Ascending aorta (tissue), 2 donors: ENCODE measurements around the gene NKAIN4. TPM values are rescaled to one million over a fixed set of nuclear protein-coding genes. Genes with fewer than 3 reads are reported as not detected.

Experiments
- DNase-seq, 2 donors: peaks; one replicate each; pipeline ENCODE4 v3.0.0-alpha.2; 2019; ENCODE audit warnings: low spot score in 2 of 2
- H3K27ac ChIP-seq, 2 donors: fragments of 200-600 bp; sonication (generic); one replicate each; pipeline ENCODE4 v1.5.1; 2016 to 2017; ENCODE audit warnings: mild to moderate bottlenecking in 1 of 2
- H3K27me3 ChIP-seq: fragments of 200-600 bp; sonication (generic); one replicate; pipeline ENCODE4 v1.5.1; 2017
- H3K36me3 ChIP-seq, 2 donors: fragments of 200-600 bp; sonication (generic); one replicate each; pipeline ENCODE4 v1.5.1; 2016
- H3K4me1 ChIP-seq, 2 donors: fragments of 200-600 bp; sonication (generic); one replicate each; pipeline ENCODE4 v1.5.1; 2016 to 2017; ENCODE audit warnings: mild to moderate bottlenecking in 1 of 2
- H3K4me3 ChIP-seq, 2 donors: fragments of 200-600 bp; sonication (generic); one replicate each; pipeline ENCODE4 v1.5.1; 2016 to 2017; ENCODE audit warnings: mild to moderate bottlenecking in 1 of 2
- H3K9me3 ChIP-seq, 2 donors: fragments of 200-600 bp; sonication (generic); one replicate each; pipeline ENCODE4 v1.5.1; 2016
- intact Hi-C: fragments of 100-400 bp; cut with DNase I; formaldehyde crosslinking; loops from one replicate; pipeline ENCODE4 v1.15.1; 2023
- total RNA-seq: library from RNA; depleted of rRNA; stranded (reverse); fragments of >200 nt; gene quantifications from one replicate; pipeline ENCODE4 v1.1.0, GENCODE V29; 2016
- TF ChIP-seq, protein P1 (sequence below), 3 experiments: fragments of 200-600 bp in 2 of 3; fragments of 450-650 bp in 1 of 3; sonication (generic) in 2 of 3; IDR thresholded peaks; one replicate each; pipeline ENCODE4 v1.5.1; 2016 to 2019; ENCODE audit warnings: antibody characterized with exemption in 3 of 3, mild to moderate bottlenecking in 1 of 3, moderate library complexity in 1 of 3

The NKAIN4 gene
- total RNA-seq, 1 donor from 2014 or later = not detected

DNA sequence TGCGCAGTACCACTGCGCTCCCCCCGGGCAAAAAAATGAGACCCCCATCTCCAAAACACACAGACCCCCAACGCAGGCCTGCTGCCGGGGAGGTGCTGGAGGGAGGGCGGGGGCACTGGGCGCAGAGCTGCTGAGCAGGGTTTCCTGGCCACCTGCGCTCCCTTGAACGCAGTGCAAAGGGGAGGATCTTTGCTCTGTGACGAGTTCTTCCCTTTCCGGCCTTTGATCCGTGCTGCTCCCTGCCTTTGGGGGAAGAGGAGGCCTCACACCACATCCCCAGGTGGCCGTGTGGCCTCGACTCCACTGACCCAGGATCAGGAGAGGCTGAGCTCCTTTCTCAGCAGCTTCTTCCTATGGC lies 29.8 kb upstream of the NKAIN4 start:
- H3K36me3 ChIP-seq = peaks cover 83 to 98% of the 10 kb centered on the region in 2 donors
- DNase-seq = no peak
- intact Hi-C loops = no loop called here
- H3K27me3 ChIP-seq = no peaks in the 10 kb centered on the region
- TF ChIP-seq, protein P1, sequence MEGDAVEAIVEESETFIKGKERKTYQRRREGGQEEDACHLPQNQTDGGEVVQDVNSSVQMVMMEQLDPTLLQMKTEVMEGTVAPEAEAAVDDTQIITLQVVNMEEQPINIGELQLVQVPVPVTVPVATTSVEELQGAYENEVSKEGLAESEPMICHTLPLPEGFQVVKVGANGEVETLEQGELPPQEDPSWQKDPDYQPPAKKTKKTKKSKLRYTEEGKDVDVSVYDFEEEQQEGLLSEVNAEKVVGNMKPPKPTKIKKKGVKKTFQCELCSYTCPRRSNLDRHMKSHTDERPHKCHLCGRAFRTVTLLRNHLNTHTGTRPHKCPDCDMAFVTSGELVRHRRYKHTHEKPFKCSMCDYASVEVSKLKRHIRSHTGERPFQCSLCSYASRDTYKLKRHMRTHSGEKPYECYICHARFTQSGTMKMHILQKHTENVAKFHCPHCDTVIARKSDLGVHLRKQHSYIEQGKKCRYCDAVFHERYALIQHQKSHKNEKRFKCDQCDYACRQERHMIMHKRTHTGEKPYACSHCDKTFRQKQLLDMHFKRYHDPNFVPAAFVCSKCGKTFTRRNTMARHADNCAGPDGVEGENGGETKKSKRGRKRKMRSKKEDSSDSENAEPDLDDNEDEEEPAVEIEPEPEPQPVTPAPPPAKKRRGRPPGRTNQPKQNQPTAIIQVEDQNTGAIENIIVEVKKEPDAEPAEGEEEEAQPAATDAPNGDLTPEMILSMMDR (IDR thresholded peaks at IDR 0.05) = no peak
- no peak overlapping the region for H3K4me3 ChIP-seq
- H3K9me3 ChIP-seq = no peaks in the 10 kb centered on the region
- no peaks in the 10 kb centered on the region for H3K4me1 ChIP-seq
- H3K27ac ChIP-seq = no peak overlapping the region

DNA sequence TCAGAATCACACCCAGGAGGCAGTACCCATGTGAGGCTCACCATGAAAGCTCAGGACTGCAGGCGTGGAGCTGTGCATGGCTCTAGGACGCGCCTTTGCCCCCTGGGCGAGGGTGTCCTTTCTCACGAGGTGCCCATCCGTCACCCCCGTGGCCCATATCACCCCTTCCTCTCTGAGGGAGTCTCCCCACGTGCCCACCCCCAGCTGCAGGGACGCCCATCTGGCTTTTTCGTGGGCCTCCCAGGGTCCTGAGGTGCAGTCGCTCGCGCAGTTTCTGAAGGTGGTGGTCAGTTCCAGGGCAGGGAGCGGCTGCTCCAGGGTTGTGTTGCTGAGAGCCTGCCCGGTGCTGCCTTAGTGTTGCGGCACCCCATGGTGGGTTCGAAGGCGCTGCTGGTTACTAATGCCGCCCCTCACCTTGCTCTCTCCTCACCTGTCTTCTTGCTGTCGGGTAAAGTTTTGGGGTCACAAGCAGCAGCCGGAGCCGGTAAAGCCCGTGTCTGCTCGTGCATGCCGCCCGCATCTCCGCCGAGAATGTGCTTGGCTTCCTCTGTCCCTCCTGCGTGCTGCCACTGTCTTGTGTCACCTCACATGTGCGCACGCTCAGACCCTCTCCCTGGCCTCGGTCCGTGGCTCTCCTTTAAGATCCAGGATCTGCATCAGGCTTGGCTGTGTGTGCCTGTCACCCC lies 29.3 kb upstream of the NKAIN4 start:
- Histone ChIP-seq H3K4me1 (no peaks in the 10 kb centered on the region), H3K27ac (no peak overlapping the region), H3K36me3 (peaks cover 84 to 98% of the 10 kb centered on the region in 2 donors), H3K9me3 (no peaks in the 10 kb centered on the region), H3K27me3 (no peaks in the 10 kb centered on the region), H3K4me3 (no peak overlapping the region)
- TF ChIP-seq, protein P1 (IDR thresholded peaks at IDR 0.05) = no peak
- intact Hi-C loops = no loop called here
- no peak for DNase-seq

- TF ChIP-seq, protein P1 (IDR thresholded peaks at IDR 0.05) = no peak
- no peak for DNase-seq
- Histone ChIP-seq H3K4me3 (no peak overlapping the region), H3K4me1 (no peaks in the 10 kb centered on the region), H3K27ac (no peak overlapping the region), H3K36me3 (peaks cover 83 to 98% of the 10 kb centered on the region in 2 donors), H3K27me3 (no peaks in the 10 kb centered on the region), H3K9me3 (no peaks in the 10 kb centered on the region)
- intact Hi-C loops = no loop called here
Observed at GRCh38 chr20:63282946-63283345, 28.7 kb upstream of the NKAIN4 start.

DNA sequence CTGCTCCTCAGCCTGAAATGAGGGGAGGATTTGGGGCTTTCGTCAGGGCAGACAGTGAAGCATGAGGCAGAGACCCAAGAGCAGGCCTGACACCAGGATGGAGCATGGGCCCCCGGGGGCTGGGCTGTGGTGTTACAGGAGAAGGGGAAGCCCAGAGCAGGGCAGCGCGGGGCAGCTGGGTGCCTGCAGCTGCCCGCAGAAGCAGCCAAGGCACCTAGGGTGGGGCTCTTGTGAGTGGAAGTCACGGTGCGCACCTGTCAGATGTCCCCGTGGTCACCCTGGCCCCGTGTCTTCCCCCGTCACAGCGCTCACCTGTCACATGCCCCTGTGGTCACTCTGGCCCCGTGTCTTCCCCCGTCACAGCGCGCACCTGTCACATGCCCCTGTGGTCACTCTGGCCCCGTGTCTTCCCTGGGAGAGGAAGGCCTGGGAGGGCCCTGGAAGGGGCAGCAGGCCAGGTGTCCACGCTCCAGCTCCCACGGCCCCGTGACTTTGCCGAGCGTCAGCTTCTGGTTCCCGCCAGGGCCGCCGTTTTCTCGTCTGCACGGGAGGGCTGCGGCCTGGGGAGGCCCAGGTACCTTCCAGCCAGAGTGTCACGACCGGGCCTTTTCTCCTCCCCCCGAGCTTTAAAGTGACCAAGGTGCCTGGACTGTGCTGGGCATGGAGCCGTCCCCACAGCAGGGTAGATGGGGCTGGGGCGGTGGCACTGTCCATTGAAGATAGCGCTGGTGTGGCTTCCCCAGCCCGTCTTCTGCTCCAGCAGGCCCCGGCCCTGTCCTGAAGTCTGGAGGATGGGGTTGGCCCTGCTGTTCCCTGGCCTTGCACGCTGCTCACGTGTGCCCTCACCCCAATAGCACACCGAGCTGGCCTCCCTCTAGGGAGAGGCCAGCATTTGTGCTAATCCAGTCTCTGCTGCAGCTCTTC lies 27.7 kb upstream of the NKAIN4 start:
- no peak overlapping the region for H3K27ac ChIP-seq
- DNase-seq = no peak
- TF ChIP-seq, protein P1 (IDR thresholded peaks at IDR 0.05) = no peak
- intact Hi-C loops = no loop called here
- H3K4me3 ChIP-seq = no peak overlapping the region
- H3K36me3 ChIP-seq = peaks cover 85 to 98% of the 10 kb centered on the region in 2 donors
- no peaks in the 10 kb centered on the region for H3K9me3 ChIP-seq
- H3K27me3 ChIP-seq = no peaks in the 10 kb centered on the region
- H3K4me1 ChIP-seq = no peaks in the 10 kb centered on the region

- no peaks in the 10 kb centered on the region for H3K4me1 ChIP-seq
- H3K27ac ChIP-seq = no peak overlapping the region
- peaks cover 89 to 98% of the 10 kb centered on the region in 2 donors for H3K36me3 ChIP-seq
- DNase-seq = no peak
- TF ChIP-seq, protein P1 (IDR thresholded peaks at IDR 0.05) = no peak
- no peak overlapping the region for H3K4me3 ChIP-seq
- no peaks in the 10 kb centered on the region for H3K27me3 ChIP-seq
- H3K9me3 ChIP-seq = no peaks in the 10 kb centered on the region
- intact Hi-C loops = no loop called here
Observed at GRCh38 chr20:63280929-63281545, 26.8 kb upstream of the NKAIN4 start.
